Measurements from ENCODE around the gene DZIP3.
"Not testable (repeated sequence)": the region's sequence is repeated elsewhere in the genome, so short reads cannot be mapped to it uniquely, and the experiment has no call there.

The DZIP3 gene

DNA sequence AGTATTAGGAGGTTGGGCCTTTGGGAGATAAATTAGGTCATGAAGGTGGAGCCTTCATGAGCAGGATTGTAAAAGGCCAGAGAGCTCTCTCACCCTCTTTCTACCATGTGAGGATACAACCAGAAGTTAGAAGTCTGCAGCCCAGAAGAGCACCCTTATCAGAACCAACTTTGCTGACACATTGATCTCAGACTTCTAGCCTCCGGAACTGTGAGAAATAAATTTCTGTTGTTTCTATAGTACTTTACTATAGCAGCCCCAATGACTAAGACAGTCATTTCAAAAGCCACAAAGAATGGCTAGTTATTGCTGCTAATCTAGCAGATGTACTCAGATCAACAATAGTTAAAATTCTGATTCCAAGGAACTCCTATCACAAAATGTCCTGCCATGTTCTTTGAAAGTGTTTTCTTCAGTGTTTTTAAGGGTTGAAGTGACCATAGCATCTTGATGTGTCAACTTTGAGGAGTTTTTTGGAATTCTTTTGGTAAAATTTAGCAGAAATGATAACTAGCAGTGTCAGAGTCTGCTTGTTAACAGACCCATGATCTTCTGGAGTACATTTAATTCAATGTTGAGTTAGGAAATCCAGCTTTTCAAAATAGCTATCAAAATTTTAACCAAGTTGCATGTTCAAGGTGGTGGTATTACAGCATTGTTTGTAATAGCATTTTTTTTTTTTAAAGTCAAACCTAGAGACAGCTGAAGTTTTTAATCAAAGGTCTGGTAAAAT, 10.3 kb downstream of the DZIP3 start:
- DNase-seq = no peak

GRCh38 chr3:108602249-108602934, 12.9 kb downstream of the DZIP3 start:
- DNase-seq = no peak

DNA sequence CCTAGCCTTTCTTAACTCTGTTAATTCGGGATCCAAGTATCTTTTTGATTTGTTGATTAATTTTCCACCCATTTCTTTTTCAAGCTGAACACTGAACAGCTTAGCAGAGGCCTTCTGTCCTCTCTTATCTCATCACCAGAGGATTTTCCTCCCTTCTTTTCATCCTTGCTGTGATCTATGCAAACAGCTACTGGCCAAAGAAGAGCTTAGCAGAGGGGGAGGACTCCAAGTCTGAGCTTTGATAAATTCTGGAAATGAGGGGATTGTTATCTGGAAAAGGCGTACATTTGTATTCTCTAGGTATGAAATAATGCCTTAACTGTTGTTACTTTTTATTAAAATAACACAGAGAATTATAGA, 13.4 kb downstream of the DZIP3 start:
- no peak for DNase-seq

DNA sequence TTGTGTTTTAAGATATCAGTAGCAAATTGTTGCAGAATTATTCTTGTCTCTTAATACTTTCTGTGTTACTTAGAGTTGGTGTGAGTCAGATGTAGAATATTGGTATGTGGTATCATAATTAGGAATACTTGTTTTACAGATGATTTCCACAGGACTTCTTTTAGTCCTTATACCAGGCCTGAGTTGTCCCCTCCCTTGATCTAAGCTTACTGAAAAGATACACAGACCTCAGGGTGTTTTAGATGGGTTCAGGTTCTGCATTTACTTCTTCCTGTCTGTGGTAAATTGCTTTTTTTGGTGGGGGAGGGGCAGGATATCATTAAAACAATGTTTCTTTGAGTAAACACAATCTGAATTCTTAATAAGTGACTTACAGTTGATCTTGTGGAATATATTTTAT, 14.2 kb downstream of the DZIP3 start:
- DNase-seq = no peak

DNA sequence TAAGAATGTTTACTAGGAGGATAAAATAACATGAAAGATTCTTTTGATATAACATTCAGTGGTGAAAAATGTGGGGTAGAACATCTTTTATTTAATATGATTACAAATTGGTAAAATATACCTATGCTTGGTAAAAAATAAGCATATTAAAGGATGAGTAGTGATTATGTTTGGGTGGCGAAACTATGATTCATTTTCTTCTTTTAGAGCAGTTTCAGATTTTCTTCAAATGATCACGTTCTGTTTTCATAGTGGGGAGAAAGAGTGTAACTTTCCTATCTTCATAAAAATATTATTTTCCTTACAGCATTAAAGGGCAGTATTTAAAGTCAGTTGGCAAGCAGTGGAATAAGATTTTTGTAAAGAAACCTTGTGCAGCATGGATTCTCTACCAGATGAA, 15.5 kb downstream of the DZIP3 start:
- no peak for DNase-seq

DNA sequence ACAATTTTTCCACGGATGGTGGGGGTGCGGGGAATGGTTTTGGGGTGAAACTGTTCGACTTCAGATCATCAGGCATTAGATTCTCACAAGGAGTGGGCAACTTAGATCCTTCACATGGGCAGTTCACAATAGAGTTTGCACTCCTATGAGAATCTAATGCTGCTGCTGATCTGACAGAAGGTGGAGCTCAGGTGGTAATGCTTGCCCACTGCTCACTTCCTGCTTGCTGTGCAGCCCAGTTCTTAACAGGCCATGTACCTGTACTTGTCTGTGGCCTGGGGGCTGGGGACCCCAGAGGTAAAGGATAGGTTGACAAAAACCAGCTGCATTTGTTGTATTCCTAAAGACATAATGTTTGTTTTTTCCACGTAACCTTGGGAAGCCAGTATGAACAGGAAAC, 16.0 kb downstream of the DZIP3 start:
- DNase-seq = no peak

DNA sequence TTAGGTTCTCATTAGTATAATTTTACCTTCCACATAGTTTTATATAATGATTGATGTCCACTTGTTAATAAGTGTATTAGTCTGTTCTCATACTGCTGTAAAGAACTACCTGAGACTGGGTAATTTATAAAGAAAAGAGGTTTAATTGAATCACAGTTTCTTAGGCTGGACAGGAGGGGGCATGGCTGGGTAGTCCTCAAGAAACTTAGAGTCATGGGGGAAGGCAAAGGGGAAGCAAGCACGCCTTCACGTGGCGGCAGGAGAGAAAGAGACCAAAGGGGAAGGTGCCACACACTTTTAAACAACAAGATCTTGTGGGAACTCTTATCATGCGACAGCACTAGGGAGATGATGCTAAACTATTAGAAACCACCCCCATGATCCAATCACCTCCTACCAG, 19.2 kb downstream of the DZIP3 start:
- DNase-seq = no peak

DNA sequence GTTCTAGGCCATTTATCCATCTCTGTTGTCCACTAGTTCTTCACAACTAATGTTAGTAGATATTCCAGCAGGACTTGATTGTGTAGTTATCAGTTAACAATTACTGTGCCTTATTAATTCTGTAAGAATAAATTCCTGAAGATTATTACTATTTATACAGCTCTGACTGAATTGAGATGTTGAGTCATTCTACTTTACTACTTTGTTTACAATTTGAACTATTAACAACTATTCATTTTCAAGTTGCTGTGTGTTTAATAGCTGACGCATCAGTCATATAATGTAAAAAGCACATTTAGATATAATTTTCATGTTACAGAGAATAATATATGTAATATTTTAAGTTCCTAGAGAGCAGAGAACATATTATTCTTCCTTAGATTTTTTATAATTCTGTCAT, 21.1 kb downstream of the DZIP3 start:
- no peak for DNase-seq

DNA sequence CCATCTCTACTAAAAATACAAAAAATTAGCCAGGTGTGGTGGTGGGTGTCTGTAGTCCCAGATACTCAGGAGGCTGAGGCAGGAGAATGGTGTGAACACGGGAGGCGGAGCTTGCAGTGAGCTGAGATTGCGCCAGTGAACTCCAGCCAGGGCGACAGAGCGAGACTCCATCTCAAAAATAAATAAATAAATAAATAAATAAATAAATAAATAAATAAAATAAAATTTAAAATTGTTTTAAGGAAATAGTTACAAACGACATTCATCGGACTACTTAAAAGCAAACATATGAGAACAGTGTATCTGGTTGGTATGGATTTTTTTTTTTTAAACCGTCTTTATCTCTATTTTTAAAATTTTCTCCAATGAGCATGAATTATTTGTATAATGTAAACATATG, 26.6 kb downstream of the DZIP3 start:
- not testable (repeated sequence) for DNase-seq

GRCh38 chr3:108620250-108620649, 30.7 kb downstream of the DZIP3 start:
- DNase-seq = no peak

DNA sequence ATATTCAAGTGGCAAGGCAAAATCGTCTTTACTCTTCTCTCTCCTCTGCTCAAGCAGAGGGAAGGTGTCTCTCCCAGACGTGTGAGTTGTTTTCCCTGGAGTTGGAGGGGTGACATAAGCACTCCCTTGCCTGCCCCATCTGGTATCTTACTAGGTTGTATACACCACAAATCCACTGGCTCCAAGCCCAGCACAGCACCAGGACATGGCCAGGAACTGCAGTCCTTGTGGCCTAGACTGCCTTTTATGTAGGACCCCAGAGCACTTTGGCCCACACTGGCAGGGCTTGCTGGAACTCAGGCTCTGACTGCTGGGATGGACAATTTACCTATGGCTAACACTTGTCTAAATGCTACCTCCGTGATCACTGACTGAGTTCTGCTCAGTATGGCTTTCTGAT, 34.0 kb downstream of the DZIP3 start:
- no peak for DNase-seq

- no peak for DNase-seq
Measured at GRCh38 chr3:108629974-108630373, 40.5 kb downstream of the DZIP3 start.

- no peak for DNase-seq
Measured at GRCh38 chr3:108642526-108642925, 53.0 kb downstream of the DZIP3 start.

GRCh38 chr3:108645364-108645763, 55.8 kb downstream of the DZIP3 start:
- DNase-seq = no peak

GRCh38 chr3:108655664-108656063, 66.1 kb downstream of the DZIP3 start:
- not testable (repeated sequence) for DNase-seq

GRCh38 chr3:108661699-108662098, 72.2 kb downstream of the DZIP3 start:
- no peak for DNase-seq

- peak; percentile 19 for DNase-seq
Measured at GRCh38 chr3:108662142-108662738, 72.7 kb downstream of the DZIP3 start.

- no peak for DNase-seq
Measured at GRCh38 chr3:108664266-108664665, 74.7 kb downstream of the DZIP3 start.

DNA sequence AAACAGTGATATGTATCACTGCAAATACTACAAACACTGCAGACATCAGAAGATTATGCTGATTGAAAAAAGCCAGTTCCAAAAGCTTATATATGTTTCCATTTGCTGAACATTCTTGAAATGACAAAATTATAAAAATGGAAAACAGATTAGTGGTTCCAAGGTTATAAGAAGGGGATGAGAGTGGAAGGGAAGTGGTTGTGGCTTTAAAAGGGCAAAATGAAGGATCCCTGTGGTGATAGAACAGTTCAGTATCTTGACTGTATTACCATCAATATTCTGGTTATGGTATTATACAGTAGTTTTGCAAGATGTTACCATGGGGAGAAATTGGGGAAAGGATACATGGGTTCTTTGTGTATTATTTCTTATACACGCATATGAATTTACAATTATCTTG, 77.8 kb downstream of the DZIP3 start:
- no peak for DNase-seq

- DNase-seq = no peak
Measured at GRCh38 chr3:108669208-108669607, 79.7 kb downstream of the DZIP3 start.

- no peak for DNase-seq
Measured at GRCh38 chr3:108672701-108673100, 83.2 kb downstream of the DZIP3 start.

DNA sequence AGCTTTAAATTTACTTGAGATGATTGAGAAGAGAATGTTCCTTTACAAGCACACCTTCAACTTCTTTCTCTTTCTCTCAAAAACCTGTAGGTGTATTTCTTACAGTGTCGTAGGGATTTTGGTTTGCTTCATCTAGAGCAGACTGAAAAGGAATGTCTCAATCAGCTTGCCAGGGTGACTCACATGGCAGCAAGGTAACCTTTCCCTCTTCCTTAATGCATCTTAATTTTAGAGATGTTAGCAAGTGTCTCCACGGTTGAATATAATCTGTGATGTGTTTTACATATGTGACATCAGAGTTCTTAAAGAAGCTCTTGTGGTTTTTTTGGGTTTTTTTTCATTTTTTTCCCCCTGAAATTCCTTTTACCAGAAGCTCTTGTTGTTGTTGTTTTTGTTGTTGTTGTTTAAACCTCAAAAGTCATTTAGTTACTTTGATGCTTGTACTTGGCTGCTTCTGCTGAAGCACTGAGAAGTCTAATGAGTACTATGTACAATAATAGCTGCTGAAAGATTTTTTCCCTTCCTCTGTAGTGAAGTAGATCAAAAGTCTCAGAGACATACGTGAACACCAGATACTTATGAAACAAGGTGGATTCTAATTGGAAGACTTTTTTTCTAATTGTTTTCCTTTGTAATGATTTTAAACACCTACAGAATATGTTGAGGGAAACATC, 84.6 kb downstream of the DZIP3 start:
- no peak for DNase-seq

GRCh38 chr3:108677811-108678210, 88.3 kb downstream of the DZIP3 start:
- DNase-seq = no peak

GRCh38 chr3:108692286-108692685, 102.8 kb downstream of the DZIP3 start:
- DNase-seq = not testable (repeated sequence)
